GM18526 (cell line): Measurements from ENCODE around the gene PP2D1.

ENCODE experiments used
- POLR2A ChIP-seq: IDR thresholded peaks from 3 replicates; pipeline ENCODE4 v1.6.1; 2011; ENCODE audit not compliant: insufficient read length; ENCODE audit errors: extremely low read depth

PP2D1 gene

DNA sequence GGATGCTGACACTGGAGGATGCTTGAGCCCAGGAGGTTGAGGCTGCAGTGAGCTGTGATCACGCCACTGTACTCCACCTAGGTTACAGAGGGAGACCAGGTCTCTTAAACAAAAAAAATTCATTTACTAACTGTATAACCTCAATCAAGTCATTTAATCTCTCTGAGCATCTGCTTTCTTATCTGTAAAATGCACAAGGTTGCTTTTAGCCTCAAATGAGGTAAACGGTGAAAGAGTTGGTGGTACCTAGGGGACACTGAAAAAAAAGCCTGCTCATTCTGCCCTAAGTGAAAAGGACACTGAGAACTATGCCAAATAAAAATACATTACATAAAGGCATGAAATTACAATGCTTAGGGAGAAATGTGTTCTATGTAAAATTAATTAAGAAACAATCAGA lies 3.4 kb downstream of the PP2D1 start:
- TF ChIP-seq POLR2A: no peak

DNA sequence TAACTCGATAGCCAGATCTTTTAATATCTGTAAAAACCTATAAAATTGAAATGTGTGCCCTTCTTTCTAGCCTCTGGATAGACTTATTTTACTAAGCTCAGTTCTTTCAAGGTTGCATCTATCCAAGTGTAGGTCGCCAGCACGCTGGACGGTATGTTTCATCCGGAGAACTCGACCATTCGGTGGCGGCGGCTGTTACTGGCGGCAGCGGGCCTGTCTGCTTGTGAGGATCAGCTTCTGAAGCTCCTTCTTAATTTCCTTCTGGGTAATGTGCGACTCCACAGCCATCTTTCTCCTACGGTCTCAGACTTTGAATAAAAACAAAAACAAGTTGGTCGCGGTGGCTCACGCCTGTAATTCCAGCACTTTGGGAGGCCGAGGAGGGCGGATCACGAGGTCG lies 4.1 kb downstream of the PP2D1 start:
- TF ChIP-seq POLR2A: no peak

DNA sequence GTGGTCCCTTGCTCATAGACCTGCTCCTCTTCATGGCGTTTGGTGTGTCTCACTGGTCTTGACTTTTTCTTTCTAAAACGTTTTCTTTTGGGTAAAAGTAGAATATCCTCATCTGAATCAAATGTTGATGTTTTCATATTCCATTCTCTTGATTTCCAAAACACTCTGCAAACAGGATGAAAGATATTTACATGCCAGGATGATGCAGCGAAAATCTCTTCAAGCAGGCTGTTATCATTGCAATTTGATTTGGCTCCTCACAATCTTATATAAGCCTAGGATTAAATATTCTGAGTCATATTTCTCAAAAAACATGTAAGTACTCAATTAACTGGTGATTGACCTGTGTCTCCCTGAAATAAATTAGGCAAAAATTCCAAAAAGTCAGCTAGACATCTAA lies 10.1 kb downstream of the PP2D1 start:
- no peak for TF ChIP-seq POLR2A

DNA sequence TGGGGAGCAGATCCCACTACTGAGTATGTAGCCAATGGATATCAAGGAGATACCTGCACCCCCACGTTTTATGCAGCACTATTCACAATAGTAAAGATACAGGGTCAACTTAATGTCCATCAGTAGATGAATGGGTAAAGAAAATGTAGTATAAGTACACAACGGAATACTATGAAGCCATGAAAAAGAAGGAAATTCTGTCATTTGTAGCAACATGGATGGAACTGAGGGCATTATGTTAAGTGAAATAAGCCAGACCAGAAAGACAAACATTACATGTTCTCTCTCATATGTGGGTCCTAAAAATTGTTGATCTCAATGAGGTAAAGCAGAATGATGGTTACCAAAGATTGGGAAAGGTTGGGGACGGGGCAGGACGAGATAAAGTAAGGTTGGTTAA lies 14.6 kb downstream of the PP2D1 start:
- TF ChIP-seq POLR2A: no peak

DNA sequence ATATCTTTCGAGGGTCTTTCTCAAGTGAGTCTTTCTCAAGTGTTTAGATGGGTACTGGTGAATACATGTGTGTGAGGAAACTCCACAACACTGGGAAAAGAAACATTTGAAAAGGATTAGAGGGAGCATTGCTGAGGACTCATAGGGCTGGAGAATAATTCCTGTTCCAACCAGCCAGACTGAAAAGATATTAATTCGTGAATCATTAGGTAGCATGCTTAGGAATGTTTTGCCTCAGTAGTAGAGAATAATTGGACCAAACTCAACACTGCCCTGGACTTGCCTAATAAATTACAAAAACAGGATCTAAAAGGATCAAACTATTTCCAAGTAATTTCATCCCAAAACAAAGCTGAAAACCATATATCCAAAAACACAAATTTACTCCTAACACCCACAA lies 17.3 kb downstream of the PP2D1 start:
- no peak for TF ChIP-seq POLR2A

DNA sequence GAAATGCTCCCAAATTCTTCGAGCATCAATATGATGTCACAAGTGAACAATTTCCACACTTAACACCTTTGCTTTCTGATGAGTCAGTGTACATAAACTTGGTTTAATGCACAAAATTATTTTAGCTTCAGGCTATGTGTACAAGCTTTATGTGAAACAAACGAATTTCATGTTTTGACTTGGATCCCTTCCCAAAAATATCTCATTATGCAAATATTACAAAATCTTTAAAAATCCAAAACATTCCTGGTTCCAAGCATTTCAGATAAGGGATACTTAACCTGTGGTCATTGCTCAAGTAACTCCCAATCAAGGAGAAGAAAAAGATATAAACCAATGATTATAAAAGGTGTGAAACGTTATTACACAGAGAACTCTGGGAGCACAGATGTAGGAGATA lies 40.0 kb downstream of the PP2D1 start:
- no peak for TF ChIP-seq POLR2A

DNA sequence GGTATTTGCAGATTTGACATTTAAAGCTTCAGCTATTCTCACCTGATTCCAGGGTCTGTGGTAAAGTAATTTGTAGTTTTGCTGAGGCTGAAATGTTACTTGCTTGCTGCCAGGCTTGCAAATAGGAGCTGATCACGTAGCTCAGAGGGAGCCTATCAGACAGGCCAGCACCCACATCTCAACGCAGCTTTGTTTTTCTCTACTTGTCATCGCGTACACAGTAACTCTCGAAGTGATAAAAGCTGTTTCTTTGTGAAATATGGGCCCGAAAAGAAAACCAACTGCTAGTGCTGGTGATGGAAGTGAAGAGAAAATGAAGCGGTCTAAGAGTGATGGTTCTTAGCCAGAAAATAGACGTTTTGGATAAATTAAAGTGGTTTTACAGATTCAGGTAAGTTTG lies 41.7 kb downstream of the PP2D1 start:
- no peak for TF ChIP-seq POLR2A

DNA sequence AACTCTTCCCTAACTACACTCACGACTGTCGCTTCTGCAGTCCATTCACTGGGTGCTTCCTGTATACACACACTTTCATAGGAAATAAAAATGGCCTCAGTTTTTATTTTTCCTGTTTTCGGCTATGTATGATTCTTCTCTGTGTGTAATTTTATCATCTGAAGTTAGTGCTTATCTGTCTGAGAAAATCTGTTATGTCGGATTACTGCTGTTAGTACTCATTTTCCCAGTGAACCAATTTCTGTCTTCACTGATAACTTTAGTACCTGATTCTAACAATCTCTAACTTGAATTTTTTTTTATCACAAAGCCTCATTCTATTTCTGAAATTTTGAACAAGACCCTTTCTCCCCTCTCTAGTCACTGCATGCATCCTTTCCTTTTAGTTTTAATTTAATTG lies 44.3 kb downstream of the PP2D1 start:
- no peak for TF ChIP-seq POLR2A

DNA sequence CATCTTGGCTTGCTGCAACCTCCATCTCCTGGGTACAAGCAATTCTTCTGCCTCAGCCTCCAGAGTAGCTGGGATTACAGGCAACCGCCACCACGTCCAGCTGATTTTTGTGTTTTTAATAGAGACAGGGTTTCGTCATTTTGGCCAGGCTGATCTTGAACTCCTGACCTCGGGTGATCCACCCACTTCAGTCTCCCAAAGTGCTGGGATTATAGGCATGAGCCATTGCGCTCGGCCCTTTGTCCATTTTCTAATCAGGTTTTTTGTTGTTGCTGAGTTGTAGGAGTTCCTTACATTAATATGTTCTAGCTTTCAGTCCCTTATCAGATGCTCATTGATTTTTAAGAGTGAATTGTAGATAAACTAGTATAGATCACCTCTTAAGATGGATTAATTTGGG lies 44.9 kb downstream of the PP2D1 start:
- TF ChIP-seq POLR2A: no peak

DNA sequence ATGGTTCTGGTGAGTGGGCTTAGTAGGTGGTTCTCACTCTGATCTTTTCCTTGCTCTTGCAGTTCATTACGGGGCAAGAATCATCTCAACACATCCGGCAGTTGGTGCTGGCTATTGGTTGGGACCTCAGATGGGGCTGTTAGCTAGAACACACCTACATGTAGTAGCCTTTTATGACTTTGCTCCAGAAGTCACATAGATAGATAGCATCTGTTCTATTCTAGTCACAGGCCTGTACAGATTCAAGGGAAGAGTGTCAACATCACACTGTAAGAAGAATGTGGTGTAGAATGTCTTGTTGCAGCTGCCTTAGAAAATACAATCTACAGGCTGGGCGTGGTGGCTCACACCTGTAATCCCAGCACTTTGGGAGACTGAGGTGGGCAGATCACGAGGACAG lies 50.1 kb downstream of the PP2D1 start:
- TF ChIP-seq POLR2A: no peak

DNA sequence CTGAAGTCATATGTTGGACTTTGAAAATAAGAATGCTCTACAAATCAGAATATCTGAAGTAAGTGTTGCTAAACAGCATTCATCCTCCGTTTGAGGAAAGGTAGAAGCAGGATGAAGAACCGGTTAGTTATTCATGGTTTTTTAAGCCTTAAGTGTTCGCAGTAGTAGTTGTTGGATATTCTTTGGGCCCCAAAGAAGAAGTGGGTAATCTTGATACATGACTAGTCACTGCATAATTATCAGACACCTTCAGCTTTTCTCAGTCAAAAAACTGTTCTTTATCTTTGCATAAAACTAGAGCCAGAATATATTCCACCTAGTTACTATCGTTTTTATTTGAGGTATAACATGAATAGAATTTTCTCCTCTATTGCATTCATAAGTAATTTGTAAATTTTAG lies 51.4 kb downstream of the PP2D1 start:
- TF ChIP-seq POLR2A: no peak

DNA sequence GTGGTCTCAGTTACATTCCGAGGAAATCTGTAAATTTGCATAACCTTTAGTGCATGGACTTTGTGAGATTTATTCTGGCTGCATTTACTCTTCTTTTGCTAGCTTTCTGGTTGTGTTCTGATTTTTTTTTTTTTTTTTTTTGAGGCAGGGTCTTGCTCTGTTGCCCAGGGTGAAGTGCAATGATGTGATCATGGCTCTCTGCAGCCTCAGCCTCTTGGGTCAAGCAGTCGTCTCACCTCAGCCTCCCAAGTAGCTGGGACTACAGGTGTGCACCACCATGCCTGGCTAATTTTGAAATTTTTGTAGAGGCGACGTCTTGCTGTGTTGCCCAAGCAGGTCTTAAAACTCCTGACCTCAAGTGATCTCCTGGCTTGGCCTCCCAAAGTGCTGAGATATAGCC lies 52.6 kb downstream of the PP2D1 start:
- no peak for TF ChIP-seq POLR2A

DNA sequence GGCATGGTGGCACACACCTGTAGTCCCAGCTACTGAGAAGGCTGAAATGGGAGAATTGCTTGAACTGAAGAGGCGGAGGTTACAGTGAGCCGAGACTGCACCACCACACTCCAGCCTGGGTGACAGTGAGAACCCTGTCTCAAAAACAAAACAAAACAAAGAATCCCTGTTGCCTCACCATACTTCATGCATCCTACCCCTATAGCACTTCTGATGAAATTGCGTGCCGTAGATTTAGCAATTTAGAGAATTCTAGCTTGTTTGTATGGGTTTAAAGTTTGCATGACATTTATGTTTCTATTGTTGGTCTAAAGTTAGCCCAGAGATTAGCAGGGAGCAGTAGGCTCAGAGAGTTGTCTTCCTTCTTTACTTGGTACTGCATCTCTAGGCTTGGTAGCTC lies 57.4 kb downstream of the PP2D1 start:
- no peak for TF ChIP-seq POLR2A

DNA sequence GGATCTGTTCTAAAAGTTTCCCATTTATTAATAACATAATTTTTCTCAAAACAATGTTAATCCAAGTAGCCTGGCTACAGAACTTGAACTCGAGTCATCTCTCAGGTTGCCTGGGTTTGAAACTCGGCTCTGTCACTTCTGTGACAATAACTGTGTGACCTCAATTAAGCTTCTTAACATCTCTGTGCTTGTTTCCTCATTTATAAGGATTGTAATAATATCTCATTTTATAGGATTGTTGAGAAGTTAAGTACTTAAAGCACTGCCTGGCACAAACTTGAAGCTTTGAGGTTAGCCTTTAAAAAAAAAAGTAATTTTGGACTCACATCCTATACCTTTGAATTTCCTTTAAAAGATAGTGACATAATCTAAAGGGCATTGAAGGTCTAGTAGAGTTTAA lies 61.7 kb downstream of the PP2D1 start:
- TF ChIP-seq POLR2A: no peak

DNA sequence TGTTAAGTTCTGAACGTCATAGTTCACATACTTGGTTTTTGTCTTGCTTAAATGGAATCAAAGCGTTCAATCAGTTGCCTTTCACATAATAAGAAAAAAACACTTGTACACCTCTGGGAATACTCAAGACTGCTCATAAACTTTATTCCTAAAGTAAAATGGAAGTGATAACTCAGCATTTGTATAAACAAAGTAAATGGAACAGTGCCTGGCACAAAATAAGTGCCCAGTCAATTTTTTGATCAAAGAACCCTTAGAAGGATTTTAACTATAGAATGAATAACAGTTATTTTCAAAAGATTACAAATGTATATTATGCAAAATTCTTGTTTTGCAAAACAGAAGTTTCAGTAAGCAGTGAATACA lies 63.9 kb downstream of the PP2D1 start:
- TF ChIP-seq POLR2A: no peak

DNA sequence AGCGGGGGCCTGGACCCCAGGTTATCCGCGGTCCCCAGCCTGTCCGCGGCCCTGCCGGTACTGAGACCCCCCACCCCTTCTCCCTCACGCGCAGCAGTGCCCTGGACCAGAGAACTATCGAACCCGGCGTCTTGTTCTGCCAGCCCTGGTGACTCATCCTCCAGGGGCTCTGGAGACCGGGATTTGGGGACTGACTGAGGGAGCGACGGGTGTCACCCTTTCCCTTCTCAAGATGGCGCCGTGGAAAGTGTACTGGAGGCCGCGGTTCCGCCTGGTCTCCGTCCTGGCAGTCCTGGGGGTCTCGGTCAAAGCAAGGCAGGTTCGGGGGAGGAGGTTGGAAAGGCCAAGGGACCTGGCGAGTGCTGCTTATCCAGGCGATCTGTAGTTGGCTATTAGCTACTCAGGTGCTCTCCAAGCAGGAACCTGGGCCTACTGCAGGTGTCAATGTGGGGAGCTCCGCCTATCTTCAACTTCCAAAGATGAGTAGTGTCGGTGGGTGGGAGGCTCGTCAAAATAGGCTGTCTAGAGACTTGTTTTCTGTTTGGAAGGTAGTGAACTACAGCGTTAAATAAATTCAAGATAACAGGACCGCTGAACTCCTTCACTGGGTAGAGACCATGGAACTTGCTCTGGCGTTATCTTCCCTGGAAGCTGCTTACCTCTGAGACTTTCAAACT lies 64.4 kb downstream of the PP2D1 start:
- TF ChIP-seq POLR2A: no peak

DNA sequence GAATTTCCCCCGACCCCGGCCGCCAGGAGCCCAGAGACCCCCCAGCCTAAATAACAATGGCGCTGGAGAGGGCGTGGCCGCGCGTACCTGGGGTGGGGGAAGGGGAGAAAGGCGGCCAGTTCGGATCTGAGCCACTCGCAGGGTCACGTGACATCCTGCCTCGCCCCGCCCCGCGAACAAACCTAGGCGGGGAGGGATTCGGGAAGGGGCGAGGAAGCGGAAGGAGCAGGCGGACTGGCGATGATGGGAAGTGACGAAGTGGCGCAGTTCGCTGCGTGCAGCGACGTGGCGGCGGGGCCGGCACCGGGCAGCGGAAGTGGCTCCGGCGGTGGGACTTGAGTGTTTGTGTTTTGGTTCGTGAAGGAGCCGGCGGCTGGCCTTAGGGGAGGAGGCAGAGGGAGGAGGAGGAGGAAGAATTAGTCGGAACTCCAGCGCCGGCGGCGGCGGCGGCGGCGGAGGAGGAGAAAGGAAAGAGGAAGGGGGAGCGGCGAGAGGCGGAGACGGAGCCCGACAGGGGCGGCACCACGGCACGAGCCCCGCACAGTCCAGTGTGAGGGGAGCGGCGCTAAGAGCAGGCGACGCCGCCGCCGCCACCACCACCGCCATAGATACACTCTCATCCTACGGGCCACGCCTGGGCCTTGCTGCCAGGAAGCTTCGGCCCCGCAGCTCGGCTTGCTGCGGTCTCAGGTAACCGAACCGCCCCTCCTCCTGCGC lies 65.1 kb downstream of the PP2D1 start, which contains the start of gene RAB5A:
Gene RAB5A, plus strand, starts transcription at position 266 of the 717 bp plus-strand sequence. CDS start 3,802 bp downstream, outside the sequence.
- peak; percentile 47 for TF ChIP-seq POLR2A
